ENCODE data around the gene MAPT. TPM values are rescaled to one million over a fixed set of nuclear protein-coding genes. Genes with fewer than 3 reads are reported as not detected.
A peak's percentile ranks its signal among the peaks of the same experiment; 100 is the strongest.

Gene MAPT
- total and polyA plus RNA-seq, 4 experiments from 2014 or later = 0.22 to 2.1 (median 1.1) TPM

DNA sequence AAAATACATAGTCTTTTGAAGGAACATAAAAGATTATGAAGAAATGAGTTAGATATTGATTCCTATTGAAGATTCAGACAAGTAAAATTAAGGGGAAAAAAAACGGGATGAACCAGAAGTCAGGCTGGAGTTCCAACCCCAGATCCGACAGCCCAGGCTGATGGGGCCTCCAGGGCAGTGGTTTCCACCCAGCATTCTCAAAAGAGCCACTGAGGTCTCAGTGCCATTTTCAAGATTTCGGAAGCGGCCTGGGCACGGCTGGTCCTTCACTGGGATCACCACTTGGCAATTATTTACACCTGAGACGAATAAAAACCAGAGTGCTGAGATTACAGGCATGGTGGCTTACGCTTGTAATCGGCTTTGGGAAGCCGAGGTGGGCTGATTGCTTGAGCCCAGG, 114.2 kb downstream of the MAPT start:
- no peaks in the 10 kb centered on the region for H3K9me3 ChIP-seq (ENCODE audit: control insufficient read depth in 1 of 2, low read length in 2 of 2)

DNA sequence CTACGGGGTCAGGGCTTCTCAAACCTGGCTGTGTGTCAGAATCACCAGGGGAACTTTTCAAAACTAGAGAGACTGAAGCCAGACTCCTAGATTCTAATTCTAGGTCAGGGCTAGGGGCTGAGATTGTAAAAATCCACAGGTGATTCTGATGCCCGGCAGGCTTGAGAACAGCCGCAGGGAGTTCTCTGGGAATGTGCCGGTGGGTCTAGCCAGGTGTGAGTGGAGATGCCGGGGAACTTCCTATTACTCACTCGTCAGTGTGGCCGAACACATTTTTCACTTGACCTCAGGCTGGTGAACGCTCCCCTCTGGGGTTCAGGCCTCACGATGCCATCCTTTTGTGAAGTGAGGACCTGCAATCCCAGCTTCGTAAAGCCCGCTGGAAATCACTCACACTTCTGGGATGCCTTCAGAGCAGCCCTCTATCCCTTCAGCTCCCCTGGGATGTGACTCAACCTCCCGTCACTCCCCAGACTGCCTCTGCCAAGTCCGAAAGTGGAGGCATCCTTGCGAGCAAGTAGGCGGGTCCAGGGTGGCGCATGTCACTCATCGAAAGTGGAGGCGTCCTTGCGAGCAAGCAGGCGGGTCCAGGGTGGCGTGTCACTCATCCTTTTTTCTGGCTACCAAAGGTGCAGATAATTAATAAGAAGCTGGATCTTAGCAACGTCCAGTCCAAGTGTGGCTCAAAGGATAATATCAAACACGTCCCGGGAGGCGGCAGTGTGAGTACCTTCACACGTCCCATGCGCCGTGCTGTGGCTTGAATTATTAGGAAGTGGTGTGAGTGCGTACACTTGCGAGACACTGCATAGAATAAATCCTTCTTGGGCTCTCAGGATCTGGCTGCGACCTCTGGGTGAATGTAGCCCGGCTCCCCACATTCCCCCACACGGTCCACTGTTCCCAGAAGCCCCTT, 115.6 kb downstream of the MAPT start:
- Mint-ChIP-seq H3K4me1 (no peaks in the 10 kb centered on the region), H3K4me3 (no peak overlapping the region), H3K27me3 (peaks cover 0 to 2% of the 10 kb centered on the region in 2 donors), H3K9me3 (peaks cover 0 to 1% (median 0%) of the 10 kb centered on the region in 8 donors), H3K36me3 (no peaks in the 10 kb centered on the region), H3K27ac (no peak overlapping the region)
- Histone ChIP-seq H3K4me1 (ENCODE audit: insufficient read depth, low read length) (no peaks in the 10 kb centered on the region), H3K9me3 (ENCODE audit: control insufficient read depth in 1 of 2, low read length in 2 of 2) (no peaks in the 10 kb centered on the region), H3K27ac (ENCODE audit: low read depth, low read length) (no peak overlapping the region), H3K36me3 (ENCODE audit: insufficient read depth, low read length) (no peaks in the 10 kb centered on the region), H3K4me3 (ENCODE audit: low read length in 2 of 2) (no peak overlapping the region), H3K27me3 (ENCODE audit: insufficient read depth, low read length) (no peaks in the 10 kb centered on the region)
- no peak for DNase-seq
- intact Hi-C loops (cut with micrococcal nuclease) = no loop called here
- POLR2A ChIA-PET (ENCODE audit: partially characterized antibody) = no interaction called here
- CTCF ChIA-PET (ENCODE audit: partially characterized antibody) = no interaction called here

More for the DNA sequence above, 114.2 kb downstream of the MAPT start:
- H3K4me1 ChIP-seq (ENCODE audit: insufficient read depth, low read length) = no peaks in the 10 kb centered on the region
- no peaks in the 10 kb centered on the region for H3K4me1 Mint-ChIP-seq
- peaks cover 0 to 1% (median 0%) of the 10 kb centered on the region in 8 donors for H3K9me3 Mint-ChIP-seq
- no peak overlapping the region for H3K27ac Mint-ChIP-seq
- CTCF ChIA-PET (ENCODE audit: partially characterized antibody) = interaction anchor here (0.6 to 1.1 kb wide), 2 partner anchors 184 to 204 kb away, joined by 3 read pairs; partner anchors contain the start of gene KANSL1
- DNase-seq = no peak
- peaks cover 0 to 2% of the 10 kb centered on the region in 2 donors for H3K27me3 Mint-ChIP-seq
- no peaks in the 10 kb centered on the region for H3K36me3 Mint-ChIP-seq
- no peak overlapping the region for H3K4me3 Mint-ChIP-seq
- intact Hi-C loops (cut with micrococcal nuclease) = no loop called here
- H3K36me3 ChIP-seq (ENCODE audit: insufficient read depth, low read length) = no peaks in the 10 kb centered on the region
- no peak overlapping the region for H3K4me3 ChIP-seq (ENCODE audit: low read length in 2 of 2)
- H3K27me3 ChIP-seq (ENCODE audit: insufficient read depth, low read length) = no peaks in the 10 kb centered on the region
- H3K27ac ChIP-seq (ENCODE audit: low read depth, low read length) = no peak overlapping the region
- POLR2A ChIA-PET (ENCODE audit: partially characterized antibody) = interaction anchor here (0.6 kb wide), 1 partner anchor 149 kb away, joined by 3 read pairs; no protein-coding TSS in a partner anchor

GRCh38 chr17:46010597-46011186, 116.3 kb downstream of the MAPT start:
- Histone ChIP-seq H3K4me3 (ENCODE audit: low read length in 2 of 2) (no peak overlapping the region), H3K9me3 (ENCODE audit: control insufficient read depth in 1 of 2, low read length in 2 of 2) (no peaks in the 10 kb centered on the region), H3K27me3 (ENCODE audit: insufficient read depth, low read length) (no peaks in the 10 kb centered on the region), H3K36me3 (ENCODE audit: insufficient read depth, low read length) (no peaks in the 10 kb centered on the region), H3K4me1 (ENCODE audit: insufficient read depth, low read length) (no peaks in the 10 kb centered on the region), H3K27ac (ENCODE audit: low read depth, low read length) (no peak overlapping the region)
- DNase-seq = no peak
- POLR2A ChIA-PET (ENCODE audit: partially characterized antibody) = no interaction called here
- no peaks in the 10 kb centered on the region for H3K36me3 Mint-ChIP-seq
- peaks cover 0 to 1% (median 0%) of the 10 kb centered on the region in 8 donors for H3K9me3 Mint-ChIP-seq
- peaks cover 0 to 2% of the 10 kb centered on the region in 2 donors for H3K27me3 Mint-ChIP-seq
- no peak overlapping the region for H3K4me3 Mint-ChIP-seq
- no peaks in the 10 kb centered on the region for H3K4me1 Mint-ChIP-seq
- intact Hi-C loops (cut with micrococcal nuclease) = no loop called here
- CTCF ChIA-PET (ENCODE audit: partially characterized antibody) = interaction anchor here (0.9 to 1.4 kb wide), 2 partner anchors 8 to 10 kb away, joined by 4 read pairs; no protein-coding TSS in a partner anchor
- no peak overlapping the region for H3K27ac Mint-ChIP-seq

GRCh38 chr17:46011711-46012505, 117.6 kb downstream of the MAPT start:
- H3K27ac ChIP-seq (ENCODE audit: low read depth, low read length) = no peak overlapping the region
- H3K36me3 Mint-ChIP-seq = no peaks in the 10 kb centered on the region
- no peak overlapping the region for H3K27ac Mint-ChIP-seq
- H3K27me3 ChIP-seq (ENCODE audit: insufficient read depth, low read length) = no peaks in the 10 kb centered on the region
- POLR2A ChIA-PET (ENCODE audit: partially characterized antibody) = interaction anchor here (1.1 kb wide), 1 partner anchor 9 kb away, joined by 3 read pairs; no protein-coding TSS in a partner anchor
- H3K4me3 Mint-ChIP-seq = no peak overlapping the region
- H3K4me1 Mint-ChIP-seq = no peaks in the 10 kb centered on the region
- H3K36me3 ChIP-seq (ENCODE audit: insufficient read depth, low read length) = no peaks in the 10 kb centered on the region
- H3K27me3 Mint-ChIP-seq = no peaks in the 10 kb centered on the region
- intact Hi-C loops (cut with micrococcal nuclease) = no loop called here
- no peak for DNase-seq
- H3K9me3 Mint-ChIP-seq = peaks cover 0 to 1% (median 0%) of the 10 kb centered on the region in 8 donors
- H3K4me3 ChIP-seq (ENCODE audit: low read length in 2 of 2) = no peak overlapping the region
- H3K4me1 ChIP-seq (ENCODE audit: insufficient read depth, low read length) = no peaks in the 10 kb centered on the region
- no peaks in the 10 kb centered on the region for H3K9me3 ChIP-seq (ENCODE audit: control insufficient read depth in 1 of 2, low read length in 2 of 2)
- CTCF ChIA-PET (ENCODE audit: partially characterized antibody) = interaction anchor here (1.2 to 1.4 kb wide), 2 partner anchors 11 to 201 kb away, joined by 3 to 4 read pairs; no protein-coding TSS in a partner anchor

DNA sequence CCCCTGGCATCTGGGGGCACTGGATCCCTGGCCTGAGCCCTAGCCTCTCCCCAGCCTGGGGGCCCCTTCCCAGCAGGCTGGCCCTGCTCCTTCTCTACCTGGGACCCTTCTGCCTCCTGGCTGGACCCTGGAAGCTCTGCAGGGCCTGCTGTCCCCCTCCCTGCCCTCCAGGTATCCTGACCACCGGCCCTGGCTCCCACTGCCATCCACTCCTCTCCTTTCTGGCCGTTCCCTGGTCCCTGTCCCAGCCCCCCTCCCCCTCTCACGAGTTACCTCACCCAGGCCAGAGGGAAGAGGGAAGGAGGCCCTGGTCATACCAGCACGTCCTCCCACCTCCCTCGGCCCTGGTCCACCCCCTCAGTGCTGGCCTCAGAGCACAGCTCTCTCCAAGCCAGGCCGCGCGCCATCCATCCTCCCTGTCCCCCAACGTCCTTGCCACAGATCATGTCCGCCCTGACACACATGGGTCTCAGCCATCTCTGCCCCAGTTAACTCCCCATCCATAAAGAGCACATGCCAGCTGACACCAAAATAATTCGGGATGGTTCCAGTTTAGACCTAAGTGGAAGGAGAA, 118.2 kb downstream of the MAPT start:
- H3K27ac Mint-ChIP-seq = peak overlapping the region in 2 of 7 donors; percentile 24 to 70
- peaks cover 0 to 1% (median 0%) of the 10 kb centered on the region in 8 donors for H3K9me3 Mint-ChIP-seq
- Histone ChIP-seq H3K27ac (ENCODE audit: low read depth, low read length) (no peak overlapping the region), H3K4me3 (ENCODE audit: low read length in 2 of 2) (no peak overlapping the region), H3K9me3 (ENCODE audit: control insufficient read depth in 1 of 2, low read length in 2 of 2) (no peaks in the 10 kb centered on the region), H3K4me1 (ENCODE audit: insufficient read depth, low read length) (no peaks in the 10 kb centered on the region), H3K36me3 (ENCODE audit: insufficient read depth, low read length) (no peaks in the 10 kb centered on the region), H3K27me3 (ENCODE audit: insufficient read depth, low read length) (no peaks in the 10 kb centered on the region)
- no peak for DNase-seq
- no peak overlapping the region for H3K4me3 Mint-ChIP-seq
- CTCF ChIA-PET (ENCODE audit: partially characterized antibody) = interaction anchor here (1.2 to 1.4 kb wide), 2 partner anchors 12 to 200 kb away, joined by 3 to 4 read pairs; no protein-coding TSS in a partner anchor
- H3K27me3 Mint-ChIP-seq = no peaks in the 10 kb centered on the region
- H3K4me1 Mint-ChIP-seq = no peaks in the 10 kb centered on the region
- no peaks in the 10 kb centered on the region for H3K36me3 Mint-ChIP-seq
- intact Hi-C loops (cut with micrococcal nuclease) = no loop called here
- POLR2A ChIA-PET (ENCODE audit: partially characterized antibody) = interaction anchor here (1.1 kb wide), 1 partner anchor 8 kb away, joined by 3 read pairs; no protein-coding TSS in a partner anchor

DNA sequence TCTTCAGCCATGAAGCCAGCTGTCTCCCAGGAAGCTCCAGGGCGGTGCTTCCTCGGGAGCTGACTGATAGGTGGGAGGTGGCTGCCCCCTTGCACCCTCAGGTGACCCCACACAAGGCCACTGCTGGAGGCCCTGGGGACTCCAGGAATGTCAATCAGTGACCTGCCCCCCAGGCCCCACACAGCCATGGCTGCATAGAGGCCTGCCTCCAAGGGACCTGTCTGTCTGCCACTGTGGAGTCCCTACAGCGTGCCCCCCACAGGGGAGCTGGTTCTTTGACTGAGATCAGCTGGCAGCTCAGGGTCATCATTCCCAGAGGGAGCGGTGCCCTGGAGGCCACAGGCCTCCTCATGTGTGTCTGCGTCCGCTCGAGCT, 118.8 kb downstream of the MAPT start:
- Histone ChIP-seq H3K36me3 (ENCODE audit: insufficient read depth, low read length) (no peaks in the 10 kb centered on the region), H3K4me1 (ENCODE audit: insufficient read depth, low read length) (peaks cover 4% of the 10 kb centered on the region), H3K27ac (ENCODE audit: low read depth, low read length) (no peak overlapping the region), H3K4me3 (ENCODE audit: low read length in 2 of 2) (no peak overlapping the region), H3K9me3 (ENCODE audit: control insufficient read depth in 1 of 2, low read length in 2 of 2) (no peaks in the 10 kb centered on the region), H3K27me3 (ENCODE audit: insufficient read depth, low read length) (no peaks in the 10 kb centered on the region)
- CTCF ChIA-PET (ENCODE audit: partially characterized antibody) = no interaction called here
- Mint-ChIP-seq H3K27me3 (no peaks in the 10 kb centered on the region), H3K4me3 (no peak overlapping the region), H3K9me3 (peaks cover 0 to 1% (median 0%) of the 10 kb centered on the region in 8 donors), H3K36me3 (no peaks in the 10 kb centered on the region), H3K4me1 (peaks cover 0 to 1% (median 1%) of the 10 kb centered on the region in 4 donors), H3K27ac (no peak overlapping the region)
- POLR2A ChIA-PET (ENCODE audit: partially characterized antibody) = no interaction called here
- DNase-seq = no peak
- intact Hi-C loops (cut with micrococcal nuclease) = no loop called here
